GM21619 (cell line): Measurements from ENCODE around the gene KCNQ2.
"Not testable (repeated sequence)": the region's sequence is repeated elsewhere in the genome, so short reads cannot be mapped to it uniquely, and the experiment has no call there.

Source experiments
- ATAC-seq: cut with Tn5 transposase; IDR thresholded peaks from one replicate; pipeline ENCODE4 v1.9.1; 2021; ENCODE audit not compliant: unreplicated experiment

Gene KCNQ2

GRCh38 chr20:63491078-63491477, 18.6 kb upstream of the KCNQ2 start:
- ATAC-seq = no peak

- ATAC-seq = no peak
Observed at GRCh38 chr20:63490416-63490815, 18.0 kb upstream of the KCNQ2 start.

DNA sequence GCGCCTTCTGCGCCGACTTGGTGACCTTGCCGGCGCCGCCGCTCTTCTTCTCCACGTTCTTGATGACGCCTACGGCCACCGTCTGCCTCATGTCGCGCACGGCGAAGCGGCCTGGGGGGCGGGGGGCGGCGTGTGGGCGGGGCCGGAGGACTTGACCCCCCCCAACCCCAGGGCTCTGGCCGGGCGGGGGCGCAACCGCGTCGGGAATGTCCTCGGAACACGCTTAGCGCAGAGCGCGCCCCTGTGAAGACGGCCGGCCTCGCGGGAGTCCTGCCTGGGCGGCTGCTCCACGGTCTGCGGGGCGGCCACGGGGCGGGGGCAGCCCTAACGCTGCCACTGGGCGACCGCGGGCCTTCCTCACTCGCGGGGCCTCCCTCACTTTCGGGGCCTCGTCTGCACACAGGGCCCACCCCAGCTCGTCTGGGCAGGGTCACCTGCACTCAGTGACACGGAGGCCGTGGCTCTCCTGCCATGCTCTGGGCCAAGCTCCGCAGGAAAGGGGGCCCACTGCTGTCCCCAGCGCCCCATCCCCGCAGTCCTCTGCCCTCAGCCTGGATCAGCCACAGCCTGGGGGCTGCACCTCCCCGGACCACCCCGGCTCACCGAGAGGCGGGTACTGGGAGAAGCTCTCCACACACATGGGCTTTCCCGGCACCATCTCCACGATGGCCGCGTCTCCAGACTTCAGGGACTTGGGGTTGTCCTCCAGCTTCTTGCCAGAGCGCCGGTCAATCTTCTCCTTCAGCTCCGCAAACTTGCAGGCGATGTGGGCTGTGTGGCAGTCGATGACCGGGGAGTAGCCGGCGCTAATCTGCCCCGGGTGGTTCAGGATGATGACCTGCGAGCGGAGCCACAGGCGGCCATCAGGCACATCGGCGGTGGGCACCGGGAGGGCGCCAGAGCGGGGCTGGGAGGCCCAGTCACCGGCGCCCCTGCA, 16.1 kb upstream of the KCNQ2 start:
- ATAC-seq = no peak

GRCh38 chr20:63487781-63488241, 15.4 kb upstream of the KCNQ2 start:
- no peak for ATAC-seq

GRCh38 chr20:63487116-63487764, 14.8 kb upstream of the KCNQ2 start:
- no peak for ATAC-seq

DNA sequence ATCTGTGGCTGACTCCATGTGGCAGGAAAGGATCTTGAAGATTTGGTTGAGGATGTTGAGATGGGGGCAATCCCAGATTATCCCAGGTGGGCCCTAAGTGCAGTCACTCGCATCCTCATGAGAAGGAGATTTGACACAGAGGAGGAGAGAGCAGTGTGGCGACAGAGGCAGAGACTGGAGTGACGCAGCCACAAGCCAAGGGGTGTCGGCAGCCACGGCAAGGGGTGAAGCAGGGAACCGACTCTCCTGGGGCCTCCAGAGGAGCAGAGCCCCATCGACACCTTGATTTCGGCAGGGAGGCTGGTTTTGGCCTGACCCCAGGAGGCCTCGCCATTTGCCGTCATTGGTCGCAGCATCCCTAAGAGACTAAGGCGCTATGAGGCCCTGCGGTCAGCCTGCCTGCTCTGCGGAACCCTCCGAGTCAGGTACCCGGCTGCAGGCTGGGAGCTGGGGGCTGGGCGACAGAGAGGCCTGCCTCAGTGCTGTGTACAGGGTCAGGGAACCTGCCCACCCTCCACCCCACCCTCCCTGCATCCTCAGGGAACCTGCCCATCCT, 13.9 kb upstream of the KCNQ2 start:
- ATAC-seq = no peak

- ATAC-seq = no peak
Observed at GRCh38 chr20:63484651-63485403, 12.4 kb upstream of the KCNQ2 start.

- ATAC-seq = no peak
Observed at GRCh38 chr20:63484236-63484635, 11.8 kb upstream of the KCNQ2 start.

GRCh38 chr20:63483834-63484233, 11.4 kb upstream of the KCNQ2 start:
- no peak for ATAC-seq

DNA sequence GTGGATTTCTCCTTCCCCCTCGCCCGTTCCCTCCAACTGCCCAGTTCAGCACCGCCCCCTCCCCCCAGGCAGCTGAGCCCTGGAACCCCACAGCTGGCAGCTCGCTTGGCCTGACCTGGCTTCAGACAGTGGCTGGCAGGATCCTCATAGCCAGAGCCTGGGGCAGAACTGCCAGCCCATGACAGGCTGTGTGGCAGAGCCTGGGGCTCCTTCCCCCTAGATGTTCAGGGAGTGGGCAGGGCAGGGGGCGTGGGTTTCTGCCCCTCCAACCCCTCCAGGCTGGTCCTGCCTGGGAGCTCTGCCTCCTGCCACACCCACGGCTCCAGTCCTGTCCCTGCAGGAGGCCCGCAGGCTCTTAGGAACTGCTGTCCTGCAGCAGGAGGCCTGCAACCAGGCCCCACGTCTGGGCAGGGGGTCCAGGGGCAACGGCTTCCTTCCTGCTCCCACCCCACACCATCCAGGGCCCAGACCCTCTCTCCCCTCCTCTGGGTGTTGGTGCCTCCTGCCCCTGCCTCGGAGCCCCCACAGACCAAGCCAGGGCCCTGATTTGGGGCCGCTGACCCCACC, 9.6 kb upstream of the KCNQ2 start:
- ATAC-seq = no peak

GRCh38 chr20:63481503-63481902, 9.0 kb upstream of the KCNQ2 start:
- no peak for ATAC-seq

GRCh38 chr20:63479695-63480419, 7.4 kb upstream of the KCNQ2 start:
- ATAC-seq = not testable (repeated sequence)

GRCh38 chr20:63478346-63479302, 6.2 kb upstream of the KCNQ2 start:
- ATAC-seq = no peak

GRCh38 chr20:63477944-63478343, 5.5 kb upstream of the KCNQ2 start:
- no peak for ATAC-seq

GRCh38 chr20:63477061-63477616, 4.7 kb upstream of the KCNQ2 start:
- no peak for ATAC-seq

DNA sequence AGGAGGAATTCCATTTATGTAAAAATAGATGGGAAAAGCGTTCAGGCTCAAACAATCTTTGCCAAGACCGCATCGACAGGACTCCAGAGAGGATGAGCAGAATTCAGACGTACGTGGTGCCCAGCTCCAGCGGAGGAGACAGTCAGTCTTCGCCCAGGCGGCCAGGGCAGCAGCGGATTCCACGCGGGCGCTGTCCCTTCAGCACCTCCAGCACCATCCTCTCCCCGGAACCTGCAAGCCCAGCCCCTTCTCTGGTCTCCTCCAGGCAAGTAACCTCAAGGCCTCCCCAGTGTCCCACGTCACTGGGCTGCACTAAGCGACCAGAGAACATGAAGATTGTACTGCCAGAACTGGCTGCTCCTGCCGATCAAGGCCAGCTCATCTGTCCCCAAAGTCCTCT, 2.8 kb upstream of the KCNQ2 start:
- ATAC-seq = no peak

GRCh38 chr20:63473555-63474449, 1.3 kb upstream of the KCNQ2 start:
- ATAC-seq = no peak
